NCI-H748 treated with DMSO at 0.1 percent for 48 hours (cell line): Measurements from ENCODE around the gene RNF40.

Source experiments
- DNase-seq: peaks from one replicate; lab custom pipeline; 2025; lab: John Stamatoyannopoulos, UW

The RNF40 gene

GRCh38 chr16:30740364-30741251 lies 21.5 kb upstream of the RNF40 start:
- DNase-seq, result no peak

GRCh38 chr16:30741461-30741914 lies 20.6 kb upstream of the RNF40 start:
- DNase-seq, result no peak

- no peak for DNase-seq
Observed at GRCh38 chr16:30743716-30744115, 18.4 kb upstream of the RNF40 start.

- no peak for DNase-seq
Observed at GRCh38 chr16:30744183-30744582, 17.9 kb upstream of the RNF40 start.

GRCh38 chr16:30745082-30745481 lies 17.0 kb upstream of the RNF40 start:
- no peak for DNase-seq

GRCh38 chr16:30746638-30747175 lies 15.4 kb upstream of the RNF40 start:
- no peak for DNase-seq

GRCh38 chr16:30747331-30747730 lies 14.8 kb upstream of the RNF40 start:
- DNase-seq, result no peak

- DNase-seq, result peak; percentile 87
Observed at GRCh38 chr16:30747799-30748633, 14.1 kb upstream of the RNF40 start, which contains the start of gene PHKG2. Gene PHKG2, plus strand, starts transcription at chr16:30748425. Its CDS starts 396 bp downstream, at chr16:30748821.

- no peak for DNase-seq
Observed at GRCh38 chr16:30748634-30749445, 13.3 kb upstream of the RNF40 start.

- no peak for DNase-seq
Observed at GRCh38 chr16:30750201-30750600, 11.9 kb upstream of the RNF40 start.

GRCh38 chr16:30750876-30751465 lies 11.2 kb upstream of the RNF40 start:
- DNase-seq, result no peak

- no peak for DNase-seq
Observed at GRCh38 chr16:30753596-30753995, 8.5 kb upstream of the RNF40 start.

- DNase-seq, result no peak
Observed at GRCh38 chr16:30755955-30756780, 6.0 kb upstream of the RNF40 start.

- DNase-seq, result no peak
Observed at GRCh38 chr16:30756781-30757100, 5.4 kb upstream of the RNF40 start.

GRCh38 chr16:30757316-30757715 lies 4.8 kb upstream of the RNF40 start:
- DNase-seq, result no peak

GRCh38 chr16:30758988-30759491 lies 3.1 kb upstream of the RNF40 start:
- no peak for DNase-seq

GRCh38 chr16:30760001-30760559 lies 2.0 kb upstream of the RNF40 start:
- DNase-seq, result no peak

- DNase-seq, result no peak
Observed at GRCh38 chr16:30760577-30761426, 1.3 kb upstream of the RNF40 start.

- DNase-seq, result no peak
Observed at GRCh38 chr16:30761427-30761927, 645 bp upstream of the RNF40 start.
